ENCODE measurements around the gene RAI1. TPM values are rescaled to one million over a fixed set of nuclear protein-coding genes. Genes with fewer than 3 reads are reported as not detected.
A peak's percentile ranks its signal among the peaks of the same experiment; 100 is the strongest.

The RAI1 gene
- total RNA-seq, 2 donors from 2014 or later: 35.9 to 42.9 TPM

GRCh38 chr17:17679243-17679642 lies 2.0 kb upstream of the RAI1 start:
- Mint-ChIP-seq H3K9me3 (no peaks in the 10 kb centered on the region), H3K36me3 (ENCODE audit: low read depth) (peaks cover 1% of the 10 kb centered on the region), H3K4me3 (no peak overlapping the region), H3K4me1 (peaks cover 16% of the 10 kb centered on the region), H3K27ac (no peak overlapping the region), H3K27me3 (ENCODE audit: insufficient read depth) (peaks cover 60% of the 10 kb centered on the region)
- no peaks in the 10 kb centered on the region for H3K9me3 ChIP-seq (ENCODE audit: control insufficient read depth, low read length)
- H3K9ac ChIP-seq (ENCODE audit: extremely low read depth, low read length, poor library complexity, severe bottlenecking): no peak overlapping the region
- no peak for DNase-seq
- no peaks in the 10 kb centered on the region for H3K36me3 ChIP-seq (ENCODE audit: control insufficient read depth, insufficient read depth, low read length)
- H3K4me1 ChIP-seq (ENCODE audit: control insufficient read depth, insufficient read depth, low read length): peaks cover 7% of the 10 kb centered on the region
- H3K27ac ChIP-seq (ENCODE audit: low read depth, low read length): no peak overlapping the region
- 88 to 91% methylated on average over 6 of the region's 6 CpGs for WGBS, 2 experiments (ENCODE audit: insufficient coverage in 1 of 2, insufficient read length in 1 of 2)
- peaks cover 23% of the 10 kb centered on the region for H3K27me3 ChIP-seq (ENCODE audit: control insufficient read depth, insufficient read depth, low read length, poor library complexity, severe bottlenecking)
- TF ChIP-seq, protein P1, sequence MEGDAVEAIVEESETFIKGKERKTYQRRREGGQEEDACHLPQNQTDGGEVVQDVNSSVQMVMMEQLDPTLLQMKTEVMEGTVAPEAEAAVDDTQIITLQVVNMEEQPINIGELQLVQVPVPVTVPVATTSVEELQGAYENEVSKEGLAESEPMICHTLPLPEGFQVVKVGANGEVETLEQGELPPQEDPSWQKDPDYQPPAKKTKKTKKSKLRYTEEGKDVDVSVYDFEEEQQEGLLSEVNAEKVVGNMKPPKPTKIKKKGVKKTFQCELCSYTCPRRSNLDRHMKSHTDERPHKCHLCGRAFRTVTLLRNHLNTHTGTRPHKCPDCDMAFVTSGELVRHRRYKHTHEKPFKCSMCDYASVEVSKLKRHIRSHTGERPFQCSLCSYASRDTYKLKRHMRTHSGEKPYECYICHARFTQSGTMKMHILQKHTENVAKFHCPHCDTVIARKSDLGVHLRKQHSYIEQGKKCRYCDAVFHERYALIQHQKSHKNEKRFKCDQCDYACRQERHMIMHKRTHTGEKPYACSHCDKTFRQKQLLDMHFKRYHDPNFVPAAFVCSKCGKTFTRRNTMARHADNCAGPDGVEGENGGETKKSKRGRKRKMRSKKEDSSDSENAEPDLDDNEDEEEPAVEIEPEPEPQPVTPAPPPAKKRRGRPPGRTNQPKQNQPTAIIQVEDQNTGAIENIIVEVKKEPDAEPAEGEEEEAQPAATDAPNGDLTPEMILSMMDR (conservative IDR thresholded peaks at IDR 0.05): no peak
- no peak overlapping the region for H3K4me3 ChIP-seq (ENCODE audit: low read length)

DNA sequence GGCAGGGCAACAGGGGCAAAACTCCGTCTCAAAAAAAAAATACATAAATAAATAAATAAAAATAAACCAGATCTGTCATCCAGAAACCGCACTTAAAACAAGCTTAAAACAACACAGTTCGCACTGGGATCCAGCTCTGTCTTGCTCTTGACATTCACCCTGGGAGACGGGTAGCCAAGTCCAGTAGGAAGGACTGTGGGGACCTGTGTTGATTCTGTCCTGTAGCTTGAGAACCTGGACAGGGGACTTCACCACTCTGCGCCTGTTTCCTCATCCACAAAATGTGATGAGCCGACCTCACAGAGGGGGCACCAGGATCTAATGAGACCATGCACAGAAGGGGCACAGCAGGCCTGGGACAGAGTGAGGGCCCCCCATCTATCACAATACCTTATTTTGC lies 1.5 kb upstream of the RAI1 start:
- Mint-ChIP-seq H3K36me3 (ENCODE audit: low read depth) (peaks cover 3% of the 10 kb centered on the region), H3K27ac (no peak overlapping the region), H3K4me1 (peaks cover 18% of the 10 kb centered on the region), H3K4me3 (no peak overlapping the region), H3K27me3 (ENCODE audit: insufficient read depth) (peaks cover 64% of the 10 kb centered on the region), H3K9me3 (no peaks in the 10 kb centered on the region)
- Histone ChIP-seq H3K4me3 (ENCODE audit: low read length) (no peak overlapping the region), H3K9me3 (ENCODE audit: control insufficient read depth, low read length) (no peaks in the 10 kb centered on the region), H3K4me1 (ENCODE audit: control insufficient read depth, insufficient read depth, low read length) (peaks cover 8% of the 10 kb centered on the region), H3K27ac (ENCODE audit: low read depth, low read length) (no peak overlapping the region), H3K36me3 (ENCODE audit: control insufficient read depth, insufficient read depth, low read length) (peaks cover 2% of the 10 kb centered on the region), H3K9ac (ENCODE audit: extremely low read depth, low read length, poor library complexity, severe bottlenecking) (no peak overlapping the region), H3K27me3 (ENCODE audit: control insufficient read depth, insufficient read depth, low read length, poor library complexity, severe bottlenecking) (peaks cover 24% of the 10 kb centered on the region)
- DNase-seq: peak; percentile 41
- WGBS, 2 experiments (ENCODE audit: insufficient coverage in 1 of 2, insufficient read length in 1 of 2): 81 to 95% methylated on average over 5 of the region's 6 CpGs
- TF ChIP-seq, protein P1 (conservative IDR thresholded peaks at IDR 0.05): no peak

DNA sequence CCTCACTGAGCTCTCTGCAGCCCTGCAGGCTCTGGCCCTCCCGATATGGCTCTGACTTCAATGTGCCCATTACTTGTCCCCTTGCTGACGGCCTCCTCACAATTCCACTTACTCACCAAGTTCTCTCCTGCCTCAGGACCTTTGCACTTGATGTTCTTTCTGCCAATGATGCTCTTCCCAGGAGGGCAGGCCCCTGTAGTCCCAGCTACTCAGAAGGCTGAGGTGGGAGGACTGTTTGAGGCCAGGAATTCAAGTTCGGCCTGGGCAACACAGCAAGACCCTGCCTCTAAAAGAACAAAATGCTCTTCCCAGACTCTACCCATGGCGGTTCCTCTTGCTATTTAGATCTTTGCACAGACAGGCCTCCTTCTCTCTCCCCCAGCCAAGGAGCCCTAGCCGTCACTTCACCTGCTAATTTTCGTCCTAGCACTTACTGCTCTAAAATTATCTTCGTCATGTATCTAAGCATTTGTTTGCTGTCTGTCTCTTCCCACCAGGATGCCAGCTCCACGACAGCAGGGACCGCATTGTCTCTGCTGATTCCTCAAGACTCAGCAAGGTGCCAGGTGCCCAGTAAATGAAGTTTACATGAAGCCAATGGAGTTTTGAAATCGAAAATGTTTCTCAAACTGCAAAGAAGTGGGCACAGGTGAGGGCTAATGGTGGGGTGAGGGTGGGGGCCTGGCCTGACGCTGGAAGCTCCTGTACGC lies 626 bp upstream of the RAI1 start:
- H3K4me3 ChIP-seq (ENCODE audit: low read length): peak overlapping the region; percentile 64
- WGBS, 2 experiments (ENCODE audit: insufficient coverage in 1 of 2, insufficient read length in 1 of 2): 38 to 70% methylated on average over 9 to 12 of the region's 12 CpGs
- Mint-ChIP-seq H3K27me3 (ENCODE audit: insufficient read depth) (peaks cover 64% of the 10 kb centered on the region), H3K36me3 (ENCODE audit: low read depth) (peaks cover 3% of the 10 kb centered on the region), H3K27ac (no peak overlapping the region), H3K4me3 (peak overlapping the region; percentile 76), H3K4me1 (peaks cover 26% of the 10 kb centered on the region), H3K9me3 (no peaks in the 10 kb centered on the region)
- peaks cover 9% of the 10 kb centered on the region for H3K36me3 ChIP-seq (ENCODE audit: control insufficient read depth, insufficient read depth, low read length)
- H3K27me3 ChIP-seq (ENCODE audit: control insufficient read depth, insufficient read depth, low read length, poor library complexity, severe bottlenecking): peaks cover 24% of the 10 kb centered on the region
- H3K27ac ChIP-seq (ENCODE audit: low read depth, low read length): no peak overlapping the region
- no peak for DNase-seq
- TF ChIP-seq, protein P1 (conservative IDR thresholded peaks at IDR 0.05): no peak
- H3K9ac ChIP-seq (ENCODE audit: extremely low read depth, low read length, poor library complexity, severe bottlenecking): peak overlapping the region; percentile 36
- no peaks in the 10 kb centered on the region for H3K9me3 ChIP-seq (ENCODE audit: control insufficient read depth, low read length)
- peaks cover 15% of the 10 kb centered on the region for H3K4me1 ChIP-seq (ENCODE audit: control insufficient read depth, insufficient read depth, low read length)

Measured in endodermal cell (in vitro differentiated cells).